Measurements from ENCODE around the gene DUSP9.
A peak's percentile ranks its signal among the peaks of the same experiment; 100 is the strongest.

DUSP9 gene

DNA sequence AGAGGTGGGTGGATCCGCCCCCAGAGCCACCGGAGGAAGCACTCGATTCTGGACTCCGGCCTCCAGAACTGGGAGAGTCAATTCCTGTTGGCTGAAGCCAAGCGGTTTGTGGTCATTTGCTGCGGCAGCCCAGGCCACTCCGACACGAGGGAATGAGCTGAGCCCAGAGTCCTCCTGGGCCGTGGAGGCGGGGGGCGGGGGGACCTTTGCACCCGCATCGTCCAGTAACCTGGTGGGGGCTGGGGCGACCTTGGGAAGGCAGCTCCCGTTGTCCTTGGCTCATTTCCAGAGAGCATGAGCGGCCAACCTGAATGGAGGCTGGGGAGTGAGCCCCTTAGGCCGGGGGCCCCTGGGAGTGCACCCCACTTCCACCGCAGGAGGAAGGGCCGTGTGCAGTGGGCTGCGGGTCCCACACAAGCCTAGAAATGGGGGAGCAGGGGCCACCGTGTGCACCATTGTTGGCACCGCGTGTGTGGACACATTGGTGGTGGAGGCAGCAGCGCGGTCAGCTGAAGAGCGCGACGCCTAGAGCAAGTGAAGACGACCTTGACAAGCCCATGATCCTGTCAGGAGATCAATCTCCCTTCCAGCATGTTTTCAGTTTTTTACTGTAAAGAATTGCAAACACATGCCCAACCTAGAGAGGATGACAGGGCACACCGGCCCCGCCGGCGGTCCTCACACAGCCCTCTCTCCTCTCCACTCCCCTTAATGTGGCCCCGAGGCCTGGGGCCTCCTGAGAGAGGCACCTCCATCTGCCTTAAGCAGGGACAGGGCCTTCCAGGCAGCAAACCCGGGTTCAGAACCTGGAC lies 19.9 kb upstream of the DUSP9 start:
- 0 out of 2 replicates have a peak, but pooled peaks have one; percentile 30 for TF ChIP-seq EGR2 (tag by site-specific recombination; IDR thresholded peaks at IDR 0.05; ENCODE audit: low read depth)
- no peak for TF ChIP-seq ZNF214 (tag by site-specific recombination; IDR thresholded peaks at IDR 0.05; ENCODE audit: borderline replicate concordance)
- ChIA-PET POLR2A (no interaction called here), CTCF (interaction anchor here (0.6 kb wide), 1 partner anchor 42 kb away, joined by 3 read pairs; no protein-coding TSS in a partner anchor)
- no peaks in the 10 kb centered on the region for H3K4me1 ChIP-seq (ENCODE audit: control insufficient read depth, insufficient read depth, low read length)
- H3K27ac ChIP-seq (ENCODE audit: extremely low read depth, low read depth, low read length): no peak overlapping the region
- H3K4me3 ChIP-seq (ENCODE audit: low read depth, low read length): no peak overlapping the region
- H3K36me3 ChIP-seq (ENCODE audit: control insufficient read depth in 2 of 2, insufficient read depth in 1 of 2, low read length in 2 of 2): no peaks in the 10 kb centered on the region
- H3K9me3 ChIP-seq (ENCODE audit: control insufficient read depth, insufficient read depth, low read depth, low read length): no peaks in the 10 kb centered on the region

DNA sequence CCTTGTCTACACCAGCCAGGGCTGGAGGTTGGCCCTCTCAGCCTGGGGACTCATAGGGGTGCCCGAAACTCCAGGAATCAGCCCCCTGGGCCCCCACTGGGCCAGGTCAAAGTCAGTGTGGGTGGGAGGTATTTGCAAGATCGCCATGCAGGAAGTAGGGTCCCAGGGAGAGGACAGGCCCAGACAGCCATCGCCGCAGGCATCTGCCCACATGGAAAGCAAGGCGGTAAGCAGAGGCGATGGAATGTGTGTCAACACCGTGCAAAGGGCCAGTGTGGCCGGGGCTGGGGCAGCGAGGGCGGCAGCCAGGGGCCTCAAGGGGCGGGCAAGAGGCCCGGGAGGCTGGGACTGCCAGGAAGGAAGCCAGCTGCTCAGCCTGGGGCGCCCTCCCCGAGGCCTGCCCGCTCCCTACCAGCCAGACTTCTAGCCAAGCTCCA lies 19.3 kb upstream of the DUSP9 start:
- POLR2A ChIA-PET: no interaction called here
- CTCF ChIA-PET: interaction anchor here (0.6 kb wide), 2 partner anchors 17 to 42 kb away, joined by 3 read pairs; no protein-coding TSS in a partner anchor
- no peaks in the 10 kb centered on the region for H3K4me1 ChIP-seq (ENCODE audit: control insufficient read depth, insufficient read depth, low read length)
- no peak overlapping the region for H3K4me3 ChIP-seq (ENCODE audit: low read depth, low read length)
- no peak overlapping the region for H3K27ac ChIP-seq (ENCODE audit: extremely low read depth, low read depth, low read length)
- TF ChIP-seq GFI1B (tag by site-specific recombination; IDR thresholded peaks at IDR 0.05) (no peak), EGR2 (tag by site-specific recombination; IDR thresholded peaks at IDR 0.05; ENCODE audit: low read depth) (peak; percentile 71), ZFHX2 (tag by site-specific recombination; conservative IDR thresholded peaks at IDR 0.05) (peak; percentile 74), ZNF391 (tag by site-specific recombination; IDR thresholded peaks at IDR 0.05; ENCODE audit: borderline replicate concordance, low read depth) (no peak), ZBTB48 (tag by site-specific recombination; IDR thresholded peaks at IDR 0.05) (no peak), ZNF23 (tag by site-specific recombination; IDR thresholded peaks at IDR 0.05; ENCODE audit: borderline replicate concordance) (no peak)
- TF ChIP-seq, protein P1, sequence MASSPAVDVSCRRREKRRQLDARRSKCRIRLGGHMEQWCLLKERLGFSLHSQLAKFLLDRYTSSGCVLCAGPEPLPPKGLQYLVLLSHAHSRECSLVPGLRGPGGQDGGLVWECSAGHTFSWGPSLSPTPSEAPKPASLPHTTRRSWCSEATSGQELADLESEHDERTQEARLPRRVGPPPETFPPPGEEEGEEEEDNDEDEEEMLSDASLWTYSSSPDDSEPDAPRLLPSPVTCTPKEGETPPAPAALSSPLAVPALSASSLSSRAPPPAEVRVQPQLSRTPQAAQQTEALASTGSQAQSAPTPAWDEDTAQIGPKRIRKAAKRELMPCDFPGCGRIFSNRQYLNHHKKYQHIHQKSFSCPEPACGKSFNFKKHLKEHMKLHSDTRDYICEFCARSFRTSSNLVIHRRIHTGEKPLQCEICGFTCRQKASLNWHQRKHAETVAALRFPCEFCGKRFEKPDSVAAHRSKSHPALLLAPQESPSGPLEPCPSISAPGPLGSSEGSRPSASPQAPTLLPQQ (tag by site-specific recombination; IDR thresholded peaks at IDR 0.05): no peak
- H3K36me3 ChIP-seq (ENCODE audit: control insufficient read depth in 2 of 2, insufficient read depth in 1 of 2, low read length in 2 of 2): no peaks in the 10 kb centered on the region
- no peaks in the 10 kb centered on the region for H3K9me3 ChIP-seq (ENCODE audit: control insufficient read depth, insufficient read depth, low read depth, low read length)

DNA sequence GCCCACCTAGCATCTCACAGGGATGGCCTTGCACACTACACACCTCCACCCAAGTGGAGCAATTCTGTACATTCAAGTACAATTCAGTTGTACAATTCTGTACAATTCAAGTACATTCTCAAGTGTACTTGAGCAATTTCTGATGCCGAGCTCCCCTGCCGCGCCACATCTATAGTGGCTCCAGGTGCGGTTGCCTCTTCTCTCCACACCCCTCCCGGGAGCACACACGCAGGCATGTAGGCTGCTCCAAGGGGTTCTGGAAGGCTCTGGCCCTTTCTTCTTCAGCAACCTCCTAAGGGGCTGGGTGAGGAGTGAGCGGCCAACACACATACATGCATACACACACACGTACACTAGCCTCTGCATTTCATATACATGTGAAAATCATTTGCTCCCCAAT lies 18.9 kb upstream of the DUSP9 start:
- Histone ChIP-seq H3K27ac (ENCODE audit: extremely low read depth, low read depth, low read length) (no peak overlapping the region), H3K4me3 (ENCODE audit: low read depth, low read length) (no peak overlapping the region), H3K36me3 (ENCODE audit: control insufficient read depth in 2 of 2, insufficient read depth in 1 of 2, low read length in 2 of 2) (no peaks in the 10 kb centered on the region), H3K9me3 (ENCODE audit: control insufficient read depth, insufficient read depth, low read depth, low read length) (no peaks in the 10 kb centered on the region), H3K4me1 (ENCODE audit: control insufficient read depth, insufficient read depth, low read length) (no peaks in the 10 kb centered on the region)
- CTCF ChIA-PET: interaction anchor here (0.6 to 0.7 kb wide), 3 partner anchors 17 to 41 kb away, joined by 3 read pairs; no protein-coding TSS in a partner anchor
- POLR2A ChIA-PET: no interaction called here
- TF ChIP-seq ZNF157 (tag by site-specific recombination; IDR thresholded peaks at IDR 0.05) (no peak), ZNF791 (tag by site-specific recombination; IDR thresholded peaks at IDR 0.05) (no peak), ZNF473 (tag by site-specific recombination; IDR thresholded peaks at IDR 0.05) (no peak), GLIS1 (tag by site-specific recombination; IDR thresholded peaks at IDR 0.05) (no peak), HOXD13 (CRISPR knock-in tag; IDR thresholded peaks at IDR 0.05; ENCODE audit: borderline replicate concordance) (no peak), ZNF629 (tag by site-specific recombination; IDR thresholded peaks at IDR 0.05) (no peak), ZSCAN30 (tag by site-specific recombination; IDR thresholded peaks at IDR 0.05) (no peak), ZNF677 (tag by site-specific recombination; IDR thresholded peaks at IDR 0.05) (no peak), ZNF596 (tag by site-specific recombination; IDR thresholded peaks at IDR 0.05) (no peak), ZNF768 (tag by site-specific recombination; IDR thresholded peaks at IDR 0.05) (no peak), ZNF658 (tag by site-specific recombination; IDR thresholded peaks at IDR 0.05) (no peak), ZNF548 (tag by site-specific recombination; IDR thresholded peaks at IDR 0.05) (no peak), ZNF792 (tag by site-specific recombination; IDR thresholded peaks at IDR 0.05) (no peak), ZNF571 (tag by site-specific recombination; IDR thresholded peaks at IDR 0.05) (no peak)
- TF ChIP-seq, protein P2, sequence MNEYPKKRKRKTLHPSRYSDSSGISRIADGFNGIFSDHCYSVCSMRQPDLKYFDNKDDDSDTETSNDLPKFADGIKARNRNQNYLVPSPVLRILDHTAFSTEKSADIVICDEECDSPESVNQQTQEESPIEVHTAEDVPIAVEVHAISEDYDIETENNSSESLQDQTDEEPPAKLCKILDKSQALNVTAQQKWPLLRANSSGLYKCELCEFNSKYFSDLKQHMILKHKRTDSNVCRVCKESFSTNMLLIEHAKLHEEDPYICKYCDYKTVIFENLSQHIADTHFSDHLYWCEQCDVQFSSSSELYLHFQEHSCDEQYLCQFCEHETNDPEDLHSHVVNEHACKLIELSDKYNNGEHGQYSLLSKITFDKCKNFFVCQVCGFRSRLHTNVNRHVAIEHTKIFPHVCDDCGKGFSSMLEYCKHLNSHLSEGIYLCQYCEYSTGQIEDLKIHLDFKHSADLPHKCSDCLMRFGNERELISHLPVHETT (tag by site-specific recombination; IDR thresholded peaks at IDR 0.05): no peak
- TF ChIP-seq, protein P3, sequence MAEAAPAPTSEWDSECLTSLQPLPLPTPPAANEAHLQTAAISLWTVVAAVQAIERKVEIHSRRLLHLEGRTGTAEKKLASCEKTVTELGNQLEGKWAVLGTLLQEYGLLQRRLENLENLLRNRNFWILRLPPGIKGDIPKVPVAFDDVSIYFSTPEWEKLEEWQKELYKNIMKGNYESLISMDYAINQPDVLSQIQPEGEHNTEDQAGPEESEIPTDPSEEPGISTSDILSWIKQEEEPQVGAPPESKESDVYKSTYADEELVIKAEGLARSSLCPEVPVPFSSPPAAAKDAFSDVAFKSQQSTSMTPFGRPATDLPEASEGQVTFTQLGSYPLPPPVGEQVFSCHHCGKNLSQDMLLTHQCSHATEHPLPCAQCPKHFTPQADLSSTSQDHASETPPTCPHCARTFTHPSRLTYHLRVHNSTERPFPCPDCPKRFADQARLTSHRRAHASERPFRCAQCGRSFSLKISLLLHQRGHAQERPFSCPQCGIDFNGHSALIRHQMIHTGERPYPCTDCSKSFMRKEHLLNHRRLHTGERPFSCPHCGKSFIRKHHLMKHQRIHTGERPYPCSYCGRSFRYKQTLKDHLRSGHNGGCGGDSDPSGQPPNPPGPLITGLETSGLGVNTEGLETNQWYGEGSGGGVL (tag by site-specific recombination; IDR thresholded peaks at IDR 0.05): no peak
- TF ChIP-seq, protein P4, sequence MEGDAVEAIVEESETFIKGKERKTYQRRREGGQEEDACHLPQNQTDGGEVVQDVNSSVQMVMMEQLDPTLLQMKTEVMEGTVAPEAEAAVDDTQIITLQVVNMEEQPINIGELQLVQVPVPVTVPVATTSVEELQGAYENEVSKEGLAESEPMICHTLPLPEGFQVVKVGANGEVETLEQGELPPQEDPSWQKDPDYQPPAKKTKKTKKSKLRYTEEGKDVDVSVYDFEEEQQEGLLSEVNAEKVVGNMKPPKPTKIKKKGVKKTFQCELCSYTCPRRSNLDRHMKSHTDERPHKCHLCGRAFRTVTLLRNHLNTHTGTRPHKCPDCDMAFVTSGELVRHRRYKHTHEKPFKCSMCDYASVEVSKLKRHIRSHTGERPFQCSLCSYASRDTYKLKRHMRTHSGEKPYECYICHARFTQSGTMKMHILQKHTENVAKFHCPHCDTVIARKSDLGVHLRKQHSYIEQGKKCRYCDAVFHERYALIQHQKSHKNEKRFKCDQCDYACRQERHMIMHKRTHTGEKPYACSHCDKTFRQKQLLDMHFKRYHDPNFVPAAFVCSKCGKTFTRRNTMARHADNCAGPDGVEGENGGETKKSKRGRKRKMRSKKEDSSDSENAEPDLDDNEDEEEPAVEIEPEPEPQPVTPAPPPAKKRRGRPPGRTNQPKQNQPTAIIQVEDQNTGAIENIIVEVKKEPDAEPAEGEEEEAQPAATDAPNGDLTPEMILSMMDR (tag by site-specific recombination; IDR thresholded peaks at IDR 0.05): no peak

Measured in HEK293 (cell line).